ENCODE results near the gene SYDE2.
"Not testable (repeated sequence)": the region's sequence is repeated elsewhere in the genome, so short reads cannot be mapped to it uniquely, and the experiment has no call there.

SYDE2 gene

DNA sequence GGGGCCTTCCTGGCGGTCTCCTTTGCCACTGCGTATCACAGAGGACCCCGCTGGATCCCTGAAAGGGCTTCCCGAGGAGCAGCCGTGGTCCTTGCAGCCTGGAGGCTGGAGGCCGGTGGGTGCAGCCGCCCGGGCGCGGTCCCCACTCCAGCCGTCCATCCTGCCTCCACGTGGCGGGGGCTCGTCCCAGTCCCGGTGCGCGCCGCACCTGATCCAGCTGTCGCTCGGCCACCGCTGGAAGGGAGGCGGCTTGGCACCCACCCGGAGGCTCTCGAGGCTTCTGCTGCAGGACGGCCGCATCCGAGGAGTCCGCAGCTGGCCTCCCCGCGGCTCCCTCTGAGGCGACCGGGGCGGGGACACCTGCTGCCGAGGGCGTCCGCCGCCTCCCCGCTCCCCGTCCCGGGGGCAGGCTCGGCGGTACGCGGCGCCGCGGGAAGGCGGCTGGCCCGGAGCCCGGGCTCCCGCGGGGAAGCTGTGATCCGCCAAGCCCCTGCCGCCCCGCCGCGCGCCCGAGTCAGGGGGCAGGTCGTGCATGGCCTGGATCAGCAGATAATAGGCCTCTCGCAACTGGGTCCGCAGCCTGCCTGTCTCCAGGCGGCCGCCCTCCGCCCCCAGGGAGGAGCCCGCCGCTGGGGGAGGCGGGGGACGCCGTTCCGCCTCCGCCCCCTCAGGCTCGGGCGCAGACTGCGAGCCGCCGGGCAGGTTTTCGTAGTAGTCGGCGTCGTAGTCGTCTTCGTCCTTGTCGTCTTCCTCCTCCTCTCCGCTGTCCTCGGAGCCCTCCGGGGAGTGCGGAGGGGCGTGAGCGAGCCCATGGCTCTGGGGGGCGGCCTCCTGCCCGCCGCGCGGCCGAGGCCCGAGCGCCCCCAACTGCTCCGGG lies at the start of gene SYDE2:
TSS of gene SYDE2 (minus strand) at position 554 of the 877 bp plus-strand sequence. CDS start at position 534, 20 bp downstream.
- DNase-seq (ENCODE audit: low spot score) = peak; percentile 42

DNA sequence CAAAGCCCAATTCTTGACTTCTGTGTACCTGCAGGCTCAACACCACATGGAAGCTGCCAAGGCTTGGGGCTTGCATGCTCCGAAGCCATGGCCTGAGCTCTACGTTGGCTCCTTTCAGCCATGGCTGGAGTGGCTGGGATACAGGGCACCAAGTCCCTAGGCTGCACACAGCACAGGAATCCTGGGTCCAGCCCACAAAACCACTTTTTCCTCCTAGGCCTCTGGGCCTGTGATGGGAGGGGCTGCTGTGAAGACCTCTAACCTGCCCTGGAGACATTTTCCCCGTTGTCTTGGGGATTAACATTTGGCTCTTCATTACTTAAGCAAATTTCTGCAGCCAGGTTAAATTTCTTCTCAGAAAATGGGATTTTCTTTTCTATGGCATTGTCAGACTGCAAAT lies 48.2 kb upstream of the SYDE2 start:
- not testable (repeated sequence) for DNase-seq (ENCODE audit: low spot score)

GRCh38 chr1:85245891-85246290 lies 45.1 kb upstream of the SYDE2 start:
- no peak for DNase-seq (ENCODE audit: low spot score)

DNA sequence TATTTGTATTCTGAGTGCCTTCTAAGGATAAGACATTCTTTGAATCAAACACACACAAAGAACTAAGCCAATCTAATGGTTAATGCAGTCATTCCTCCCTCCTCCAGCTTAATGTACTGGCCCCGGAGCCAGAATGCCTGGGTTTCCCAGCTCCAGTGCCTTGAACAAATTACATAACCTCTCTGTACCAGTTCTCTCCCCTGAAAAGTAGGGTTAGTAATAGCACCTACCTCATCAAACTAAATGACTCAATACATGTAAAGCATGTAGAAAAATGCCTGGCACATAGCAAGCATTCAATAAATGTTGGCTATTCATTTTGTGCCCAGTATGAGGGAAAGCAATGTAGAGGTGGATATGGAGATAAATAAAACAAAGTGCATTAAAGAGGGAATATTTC lies 44.6 kb upstream of the SYDE2 start:
- no peak for DNase-seq (ENCODE audit: low spot score)

DNA sequence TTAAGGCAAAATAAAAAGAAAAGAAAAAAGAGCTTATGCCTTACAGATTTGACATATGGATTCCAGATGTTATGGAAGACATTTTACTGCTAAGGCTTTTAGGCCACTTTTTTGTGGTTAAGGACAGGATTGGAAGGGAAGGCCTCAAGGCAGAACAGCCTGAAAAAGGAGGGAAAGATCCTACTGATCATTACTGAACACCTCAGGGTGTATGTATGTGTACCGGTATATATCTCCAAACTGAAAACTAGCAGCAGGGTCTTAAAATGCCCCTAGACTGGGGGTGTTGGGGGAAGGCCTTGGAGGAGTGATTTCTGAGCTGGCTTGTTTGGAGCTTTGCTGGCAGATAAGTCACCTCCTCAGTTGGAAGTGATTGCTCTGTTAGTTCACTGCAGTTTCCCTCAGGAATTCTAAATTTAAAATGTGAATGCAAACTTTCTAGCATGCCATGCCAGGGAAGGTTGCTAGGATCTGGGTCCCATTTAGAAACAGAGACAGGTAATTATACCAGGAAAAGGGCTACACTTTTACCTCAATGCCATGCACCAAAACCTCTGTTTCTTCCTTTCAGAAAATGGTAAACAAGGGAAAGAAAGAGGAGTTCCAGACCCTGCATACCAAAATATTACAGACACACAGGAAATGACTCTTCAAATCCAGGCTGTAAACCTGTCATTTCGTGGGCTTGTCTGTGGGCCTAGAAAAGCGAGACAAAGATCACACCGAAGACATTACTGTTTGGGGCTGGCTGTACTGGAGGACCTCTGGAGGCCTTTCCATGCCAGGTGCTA lies 43.6 kb upstream of the SYDE2 start:
- DNase-seq (ENCODE audit: low spot score) = no peak

- no peak for DNase-seq (ENCODE audit: low spot score)
Observed at GRCh38 chr1:85243372-85243771, 42.6 kb upstream of the SYDE2 start.

GRCh38 chr1:85240643-85241042 lies 39.8 kb upstream of the SYDE2 start:
- DNase-seq (ENCODE audit: low spot score) = no peak

GRCh38 chr1:85240174-85240601 lies 39.4 kb upstream of the SYDE2 start:
- no peak for DNase-seq (ENCODE audit: low spot score)

GRCh38 chr1:85237613-85238012 lies 36.8 kb upstream of the SYDE2 start:
- DNase-seq (ENCODE audit: low spot score) = no peak

DNA sequence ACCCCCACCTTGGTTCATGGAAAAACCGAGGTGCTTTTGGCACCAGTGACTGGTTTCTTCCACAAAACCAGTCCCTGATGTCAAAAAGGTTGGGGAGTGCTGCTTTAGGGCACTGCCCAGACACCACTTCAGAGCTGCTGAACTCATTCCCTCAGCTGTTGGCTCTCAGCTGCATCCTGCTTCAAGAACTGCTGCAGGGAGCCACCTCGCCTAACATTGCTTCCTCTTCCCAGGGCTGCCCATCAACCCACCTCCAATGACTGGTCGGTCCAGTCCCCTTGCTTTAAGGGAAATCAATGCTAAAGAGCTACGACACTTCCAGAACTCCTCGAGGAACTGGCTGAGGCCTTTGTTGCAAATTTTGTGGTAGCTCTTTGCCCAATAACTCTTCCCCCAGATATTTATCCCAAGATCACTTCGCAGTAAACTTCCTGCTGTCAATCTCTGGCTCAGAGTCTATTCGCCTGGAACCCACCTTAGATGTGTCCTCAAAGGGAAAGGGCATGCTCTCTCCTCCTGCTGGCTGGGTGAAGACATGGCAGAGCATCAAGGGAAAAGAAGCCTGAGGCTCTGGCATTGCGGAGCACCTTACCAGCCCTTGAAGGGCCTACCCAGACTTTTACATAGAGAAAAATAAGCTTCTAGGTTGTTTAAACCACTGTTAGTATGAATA lies 29.6 kb upstream of the SYDE2 start:
- DNase-seq (ENCODE audit: low spot score) = no peak

DNA sequence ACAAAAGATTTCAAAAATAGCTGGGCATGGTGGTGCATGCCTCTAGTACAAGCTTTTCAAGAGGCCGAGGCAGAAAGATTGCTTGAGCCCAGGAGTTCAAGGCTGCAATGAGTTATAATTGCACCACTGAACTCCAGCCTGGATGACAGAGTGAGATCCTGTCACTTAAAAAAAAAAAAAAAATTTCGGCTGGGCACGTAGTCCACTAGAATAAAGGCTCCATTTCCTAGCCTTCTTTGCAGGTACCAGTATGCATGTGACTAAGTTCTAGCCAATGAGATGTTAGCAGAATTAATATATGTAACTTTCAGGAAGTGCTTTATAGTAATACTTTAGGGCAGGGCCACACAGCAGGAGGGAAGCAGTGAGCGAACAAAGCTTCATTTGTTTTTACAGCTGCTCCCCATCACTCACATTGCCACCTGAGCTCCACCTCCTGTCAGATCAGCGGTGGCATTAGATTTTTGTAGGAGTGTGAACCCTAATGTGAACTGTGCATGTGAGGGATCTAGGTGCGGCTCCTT lies 28.8 kb upstream of the SYDE2 start:
- DNase-seq (ENCODE audit: low spot score) = no peak

- no peak for DNase-seq (ENCODE audit: low spot score)
Observed at GRCh38 chr1:85228972-85229371, 28.2 kb upstream of the SYDE2 start.

GRCh38 chr1:85225624-85226380 lies 25.0 kb upstream of the SYDE2 start:
- no peak for DNase-seq (ENCODE audit: low spot score)

- peak; percentile 54 for DNase-seq (ENCODE audit: low spot score)
Observed at GRCh38 chr1:85224734-85225623, 24.2 kb upstream of the SYDE2 start.

DNA sequence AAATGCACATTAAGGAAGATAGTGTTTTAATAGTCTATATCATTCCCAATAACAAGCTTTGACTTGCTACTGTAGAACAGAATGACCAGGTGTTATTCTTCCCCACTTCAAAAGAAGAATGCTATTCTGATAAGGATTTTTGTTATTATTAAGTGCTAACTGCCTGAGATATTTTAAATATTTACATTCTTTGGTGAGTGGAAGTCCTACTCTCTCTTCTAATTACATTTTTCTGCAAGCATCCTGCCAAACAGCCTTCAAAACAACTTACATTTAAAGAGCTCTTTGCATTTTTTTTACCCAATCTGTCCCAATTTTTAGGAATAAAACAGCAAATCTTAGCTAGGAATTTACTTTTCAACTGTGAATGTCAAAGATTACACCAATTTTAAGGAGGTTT lies 23.5 kb upstream of the SYDE2 start:
- DNase-seq (ENCODE audit: low spot score) = no peak

GRCh38 chr1:85223334-85223733 lies 22.5 kb upstream of the SYDE2 start:
- DNase-seq (ENCODE audit: low spot score) = no peak

- no peak for DNase-seq (ENCODE audit: low spot score)
Observed at GRCh38 chr1:85220756-85221201, 20.0 kb upstream of the SYDE2 start.

DNA sequence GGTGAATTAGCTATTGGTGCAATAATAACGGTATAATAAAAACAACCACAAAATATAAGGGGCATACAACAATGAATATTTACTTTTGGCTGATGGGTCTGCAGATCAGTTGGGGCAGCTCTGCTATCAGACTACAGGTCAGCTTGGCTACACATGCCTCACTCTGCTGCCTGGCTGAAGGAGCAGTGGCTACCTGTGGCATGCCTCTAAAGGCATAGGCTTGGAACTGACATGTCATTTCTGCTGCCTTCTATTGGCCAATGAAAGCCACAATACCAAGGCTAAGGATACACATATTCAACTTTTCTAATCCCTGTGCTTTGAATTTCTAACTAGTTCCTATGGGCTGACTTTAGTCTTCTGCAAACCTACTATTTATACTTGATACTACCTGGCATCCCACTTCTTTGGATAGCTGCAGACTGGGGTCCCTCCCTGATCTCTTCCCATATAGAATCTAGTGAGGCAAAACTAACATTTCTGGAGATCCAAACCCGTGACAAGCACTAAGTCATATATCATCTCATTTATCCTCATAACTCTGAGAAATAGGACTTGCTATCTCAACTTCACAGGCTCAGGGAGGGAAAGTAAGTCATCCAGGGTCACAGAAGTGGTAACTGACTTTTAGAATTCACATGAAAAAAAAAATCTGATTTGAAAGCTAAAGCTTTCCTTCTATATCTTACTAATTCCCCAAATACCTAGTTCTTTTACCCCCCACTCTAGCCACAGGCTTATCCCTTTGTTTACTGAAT lies 19.2 kb upstream of the SYDE2 start:
- DNase-seq (ENCODE audit: low spot score) = no peak

GRCh38 chr1:85216697-85217096 lies 15.9 kb upstream of the SYDE2 start:
- DNase-seq (ENCODE audit: low spot score) = no peak

- DNase-seq (ENCODE audit: low spot score) = no peak
Observed at GRCh38 chr1:85214654-85215053, 13.8 kb upstream of the SYDE2 start.

All from hematopoietic multipotent progenitor cell treated with erythropoietin and hydrocortisone succinate and interleukin-3 and kit ligand, for 15 days (in vitro differentiated cells).